ENCODE data around the gene ABR. TPM values are rescaled to one million over a fixed set of nuclear protein-coding genes. Genes with fewer than 3 reads are reported as not detected.

ABR gene
- total and polyA plus RNA-seq, 2 of the 8 experiments (the other 6 are each of a cell fraction or from before 2014, with no cell fraction given), result 44.8 to 47.2 TPM

DNA sequence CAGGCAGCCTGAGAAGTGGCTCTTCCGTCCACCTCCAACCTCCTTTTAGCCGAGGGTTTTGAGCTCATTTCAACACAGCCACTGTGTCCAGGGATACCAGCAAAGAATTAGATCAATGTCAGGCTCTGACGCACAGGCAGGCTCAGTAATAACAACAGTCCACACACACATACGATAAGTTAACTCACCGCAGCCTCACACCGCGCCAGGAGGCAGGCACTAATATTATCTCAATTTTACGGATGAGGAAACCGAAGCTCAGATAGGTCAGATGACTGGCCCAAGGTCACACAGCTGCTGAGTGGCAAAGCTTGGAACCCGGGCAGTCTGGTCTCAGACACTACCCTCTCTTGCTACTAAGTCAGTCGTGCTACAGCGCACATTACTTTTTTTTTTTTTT is 22.9 kb downstream of the ABR start (continued):
- TF ChIP-seq CEBPB (IDR thresholded peaks at IDR 0.05; ENCODE audit: low read depth, low read length), result no peak
- TF ChIP-seq EZH2 (IDR thresholded peaks at IDR 0.05; ENCODE audit: low read depth, low read length, severe bottlenecking), result no peak
